Endothelial cell of umbilical vein (primary cell): ENCODE results near the gene DIPK1C. TPM values are rescaled to one million over a fixed set of nuclear protein-coding genes. Genes with fewer than 3 reads are reported as not detected.

Experiments
- BruUV-seq: library from RNA; stranded (reverse); fragments of 400-500 nt; replicated peaks from 2 replicates; lab custom pipeline; 2021; lab: Mats Ljungman, UMichigan
- CTCF ChIA-PET: fragments of 300-600, 350-600 bp; sonication (Branson Sonifier 250); formaldehyde crosslinking; loops from one replicate; lab custom pipeline; 2021; ENCODE audit warnings: antibody characterized with exemption, inconsistent platforms; lab: Charles Lee
- POLR2A ChIA-PET: fragments of 300-600, 350-600 bp; sonication (Branson Sonifier 250); formaldehyde crosslinking; loops from one replicate; lab custom pipeline; 2021; ENCODE audit warnings: antibody characterized with exemption, inconsistent platforms; lab: Charles Lee
- DNase-seq: peaks from one replicate; pipeline ENCODE4 v3.0.0-alpha.2; 2011; ENCODE audit warnings: low read depth, low spot score
- FAIRE-seq: peaks from 2 replicates; lab custom pipeline; 2011; peaks lifted over from hg19 to GRCh38; lab: Jason Lieb, UNC
- H2AFZ ChIP-seq: 2 replicates; pipeline ENCODE4 v1.6.0; 2012; ENCODE audit warnings: low read depth, low read length, control low read depth, inconsistent platforms
- H3K27ac ChIP-seq: 2 replicates; pipeline ENCODE4 v1.5.1; 2011; ENCODE audit warnings: low read depth, mild to moderate bottlenecking, control low read depth, low read length, moderate library complexity; ENCODE audit not compliant: insufficient read depth
- H3K27me3 ChIP-seq, 2 experiments: 2 replicates each; pipeline versions ENCODE4 v1.6.0 to v1.6.1; 2011; ENCODE audit warnings: low read length in 2 of 2, mixed read lengths in 1 of 2; ENCODE audit not compliant: control insufficient read depth in 2 of 2, insufficient read depth in 2 of 2
- H3K36me3 ChIP-seq, 2 experiments: 2 replicates in 1 of 2; 3 replicates in 1 of 2; pipeline ENCODE4 v1.5.1; 2011; ENCODE audit warnings: low read length in 2 of 2, mild to moderate bottlenecking in 1 of 2, moderate library complexity in 1 of 2; ENCODE audit not compliant: control insufficient read depth in 2 of 2, insufficient read depth in 2 of 2; ENCODE audit errors: extremely low read depth in 1 of 2
- H3K4me1 ChIP-seq: 3 replicates; pipeline ENCODE4 v1.5.1; 2011; ENCODE audit warnings: mild to moderate bottlenecking, low read length; ENCODE audit not compliant: control insufficient read depth, insufficient read depth; ENCODE audit errors: extremely low read depth
- H3K4me2 ChIP-seq: 2 replicates; pipeline ENCODE4 v1.6.1; 2011; ENCODE audit warnings: low read length, control low read depth, mixed read lengths; ENCODE audit not compliant: insufficient read depth
- H3K4me3 ChIP-seq, 3 experiments: fragments of 200-600 bp in 1 of 3; sonication (generic), shearing (Covaris generic) in 1 of 3; replicated peaks in 1 of 3; 2 replicates each; pipeline ENCODE4 v1.5.1; 2011 to 2016; ENCODE audit warnings: control low read depth in 3 of 3, low read length in 3 of 3, mild to moderate bottlenecking in 2 of 3, inconsistent platforms in 1 of 3, low read depth in 1 of 3, moderate library complexity in 1 of 3; ENCODE audit not compliant: insufficient read depth in 1 of 3
- H3K79me2 ChIP-seq: 2 replicates; pipeline ENCODE4 v1.6.0; 2012; ENCODE audit warnings: low read length, inconsistent platforms; ENCODE audit not compliant: control insufficient read depth, insufficient read depth
- H3K9ac ChIP-seq: replicated peaks from 2 replicates; pipeline ENCODE3; 2011; ENCODE audit warnings: low read length, control low read depth; ENCODE audit not compliant: insufficient read depth; ENCODE audit errors: extremely low read depth
- H3K9me1 ChIP-seq: replicated peaks from 3 replicates; pipeline ENCODE4 v1.6.0; 2011; ENCODE audit warnings: mild to moderate bottlenecking, low read length; ENCODE audit not compliant: control insufficient read depth, insufficient read depth; ENCODE audit errors: extremely low read depth
- H3K9me3 ChIP-seq: replicated peaks from 2 replicates; pipeline ENCODE4 v1.5.1; 2012; ENCODE audit warnings: low read length, inconsistent platforms; ENCODE audit not compliant: control insufficient read depth, insufficient read depth
- H4K20me1 ChIP-seq: replicated peaks from 2 replicates; pipeline ENCODE3; 2011; ENCODE audit warnings: mild to moderate bottlenecking, low read length; ENCODE audit not compliant: control insufficient read depth, insufficient read depth; ENCODE audit errors: extremely low read depth
- CTCF ChIP-seq, 2 donors: IDR thresholded peaks; 1 replicate in 1 of 2; 2 replicates in 1 of 2; pipeline ENCODE4 v1.5.1; 2011; ENCODE audit warnings: low read length in 2 of 2, mild to moderate bottlenecking in 2 of 2, moderate library complexity in 2 of 2, control low read depth in 1 of 2, inconsistent platforms in 1 of 2, low read depth in 1 of 2; ENCODE audit not compliant: insufficient read depth in 1 of 2; ENCODE audit errors: extremely low read depth in 1 of 2
- EZH2 ChIP-seq: IDR thresholded peaks from 2 replicates; pipeline ENCODE4 v1.6.1; 2012; ENCODE audit warnings: borderline replicate concordance, low read depth, mild to moderate bottlenecking, moderate library complexity, low read length, inconsistent platforms; ENCODE audit not compliant: severe bottlenecking
- GATA2 ChIP-seq: IDR thresholded peaks from 2 replicates; pipeline ENCODE4 v1.7.0; 2011; ENCODE audit warnings: low read depth, mild to moderate bottlenecking, moderate library complexity, mixed read lengths, low read length; ENCODE audit not compliant: insufficient read length, insufficient read depth
- JUN ChIP-seq: IDR thresholded peaks from 2 replicates; pipeline ENCODE4 v1.6.1; 2011; ENCODE audit warnings: borderline replicate concordance, low read depth; ENCODE audit not compliant: insufficient read length, insufficient read depth
- MAX ChIP-seq: IDR thresholded peaks from 2 replicates; pipeline ENCODE4 v1.6.1; 2011; ENCODE audit not compliant: insufficient read depth, insufficient read length
- POLR2A ChIP-seq: IDR thresholded peaks from 2 replicates; pipeline ENCODE4 v1.6.1; 2012; ENCODE audit warnings: low read depth, mild to moderate bottlenecking, control low read depth, low read length
- POLR2AphosphoS5 ChIP-seq: IDR thresholded peaks from 2 replicates; pipeline ENCODE4 v1.6.1; 2012; ENCODE audit warnings: low read depth, mild to moderate bottlenecking, control low read depth, low read length, moderate library complexity; ENCODE audit not compliant: insufficient read depth
- dilution Hi-C: fragments of 300-500 bp; cut with MboI; formaldehyde crosslinking; loops from one replicate; pipeline ENCODE4 v1.15.0; 2019; ENCODE audit warnings: low sequenced_read_pairs; ENCODE audit not compliant: extremely low pct_ligation_motif_present
- intact Hi-C: fragments of 100-400 bp; cut with micrococcal nuclease; formaldehyde crosslinking; loops from one replicate; pipeline ENCODE4 v1.10.0; 2022
- polyA plus RNA-seq, 4 experiments: library from polyadenylated mRNA; depleted of rRNA in 3 of 4; stranded (reverse) in 3 of 4; unstranded in 1 of 4; fragments of >200 nt; gene quantifications; 2 replicates each; pipeline versions ENCODE4 v1.2.1 to v1.2.3, GENCODE V29; 2011 to 2012; ENCODE audit warnings: missing spikeins in 1 of 4
- total RNA-seq: library from RNA; stranded (reverse); gene quantifications from 2 replicates; pipeline ENCODE4 v1.2.3, GENCODE V29; 2021

Gene DIPK1C
- total and polyA plus RNA-seq, 2 donors (not counting 3 experiments of a cell fraction or from before 2014, with no cell fraction given), result not detected

- Histone ChIP-seq H3K4me1 (no peaks in the 10 kb centered on the region), H3K27me3 (no peaks in the 10 kb centered on the region), H3K9ac (no peak overlapping the region), H3K79me2 (no peaks in the 10 kb centered on the region), H3K4me3 (no peak overlapping the region), H3K9me1 (no peaks in the 10 kb centered on the region), H3K4me2 (no peak overlapping the region), H4K20me1 (no peaks in the 10 kb centered on the region), H3K27ac (no peak overlapping the region), H3K36me3 (no peaks in the 10 kb centered on the region), H3K9me3 (no peaks in the 10 kb centered on the region), H2AFZ (no peak overlapping the region)
- DNase-seq (no peak), FAIRE-seq (no peak)
- POLR2A ChIA-PET, result no interaction called here
- dilution Hi-C loops, result no loop called here
- intact Hi-C loops, result no loop called here
- CTCF ChIA-PET, result no interaction called here
- BruUV-seq, result no TSS peak
- TF ChIP-seq JUN (no peak), EZH2 (no peak), MAX (no peak), POLR2AphosphoS5 (no peak), CTCF (IDR thresholded peaks at IDR 0.05; ENCODE audit: extremely low read depth in 1 of 2, insufficient read depth in 1 of 2, low read depth in 1 of 2, low read length in 2 of 2) (no peak), GATA2 (no peak), POLR2A (no peak)
Observed at GRCh38 chr18:74445585-74445984, 11.5 kb downstream of the DIPK1C start.
